H9 (cell line): Measurements from ENCODE around the gene ADAM17. TPM values are rescaled to one million over a fixed set of nuclear protein-coding genes. Genes with fewer than 3 reads are reported as not detected.

Experiments used
- DNase-seq: peaks from one replicate; pipeline ENCODE4 v3.0.0-alpha.2; 2017
- H2AFZ ChIP-seq: one replicate; pipeline ENCODE4 v1.6.1; 2013; ENCODE audit warnings: mild to moderate bottlenecking, low read length, control low read depth, moderate library complexity
- H2AK5ac ChIP-seq: 2 replicates; pipeline ENCODE4 v1.6.1; 2013; ENCODE audit warnings: low read length, control low read depth, mixed read lengths; ENCODE audit not compliant: insufficient read length
- H2BK120ac ChIP-seq: one replicate; pipeline ENCODE4 v1.6.1; 2013; ENCODE audit warnings: low read depth, mild to moderate bottlenecking, low read length, control low read depth, inconsistent platforms; ENCODE audit not compliant: poor library complexity, severe bottlenecking
- H2BK12ac ChIP-seq: 2 replicates; pipeline ENCODE4 v1.6.1; 2013; ENCODE audit warnings: low read length, control low read depth, mixed read lengths, low read depth; ENCODE audit not compliant: insufficient read length
- H2BK15ac ChIP-seq: 2 replicates; pipeline ENCODE4 v1.6.1; 2013; ENCODE audit warnings: low read depth, low read length, control low read depth
- H2BK20ac ChIP-seq: one replicate; pipeline ENCODE4 v1.6.1; 2013; ENCODE audit warnings: low read depth, mild to moderate bottlenecking, low read length, control low read depth, inconsistent platforms; ENCODE audit not compliant: poor library complexity, severe bottlenecking
- H2BK5ac ChIP-seq: 2 replicates; pipeline ENCODE4 v1.6.1; 2013; ENCODE audit warnings: low read length, control low read depth, mixed read lengths; ENCODE audit not compliant: insufficient read length
- H3K14ac ChIP-seq: 2 replicates; pipeline ENCODE4 v1.6.1; 2013; ENCODE audit warnings: low read length, control low read depth; ENCODE audit not compliant: insufficient read depth
- H3K18ac ChIP-seq: 2 replicates; pipeline ENCODE4 v1.6.1; 2013; ENCODE audit warnings: low read depth, mild to moderate bottlenecking, mixed read lengths, low read length, control low read depth; ENCODE audit not compliant: insufficient read length
- H3K23ac ChIP-seq: 2 replicates; pipeline ENCODE4 v1.6.1; 2013; ENCODE audit warnings: low read length, control low read depth, mixed read lengths, low read depth; ENCODE audit not compliant: insufficient read length
- H3K23me2 ChIP-seq: 2 replicates; pipeline ENCODE4 v1.6.1; 2013; ENCODE audit warnings: low read depth, mild to moderate bottlenecking, mixed read lengths, low read length, control low read depth; ENCODE audit not compliant: insufficient read length, poor library complexity, severe bottlenecking
- H3K27ac ChIP-seq: 2 replicates; pipeline ENCODE4 v1.5.1; 2013; ENCODE audit warnings: low read length, control low read depth, mixed read lengths, low read depth; ENCODE audit not compliant: insufficient read length
- H3K27me3 ChIP-seq: 2 replicates; pipeline ENCODE4 v1.6.1; 2013; ENCODE audit warnings: low read length, control low read depth, inconsistent platforms; ENCODE audit not compliant: insufficient read depth
- H3K4ac ChIP-seq: 2 replicates; pipeline ENCODE4 v1.6.1; 2013; ENCODE audit warnings: low read depth, mild to moderate bottlenecking, control low read depth, inconsistent platforms, low read length, moderate library complexity
- H3K4me1 ChIP-seq: 2 replicates; pipeline ENCODE4 v1.6.1; 2013; ENCODE audit warnings: low read length, control low read depth, inconsistent platforms; ENCODE audit not compliant: insufficient read depth
- H3K4me2 ChIP-seq: 2 replicates; pipeline ENCODE4 v1.6.1; 2013; ENCODE audit warnings: low read length, control low read depth, mixed read lengths; ENCODE audit not compliant: insufficient read length, insufficient read depth
- H3K56ac ChIP-seq: 2 replicates; pipeline ENCODE4 v1.6.1; 2013; ENCODE audit warnings: low read depth, mild to moderate bottlenecking, mixed read lengths, low read length, control low read depth; ENCODE audit not compliant: insufficient read length
- H3K79me1 ChIP-seq: 2 replicates; pipeline ENCODE4 v1.6.1; 2013; ENCODE audit warnings: low read depth, mild to moderate bottlenecking, moderate library complexity, low read length, control low read depth, inconsistent platforms; ENCODE audit not compliant: insufficient read depth, poor library complexity, severe bottlenecking
- H3K79me2 ChIP-seq: 2 replicates; pipeline ENCODE4 v1.6.1; 2013; ENCODE audit warnings: low read length, control low read depth, inconsistent platforms; ENCODE audit not compliant: insufficient read depth
- H3K9ac ChIP-seq: 2 replicates; pipeline ENCODE4 v1.6.1; 2013; ENCODE audit warnings: low read length, control low read depth, mixed read lengths; ENCODE audit not compliant: insufficient read length; ENCODE audit errors: extremely low read depth
- H3K9me3 ChIP-seq: one replicate; pipeline ENCODE4 v1.6.1; 2013; ENCODE audit warnings: low read depth, low read length, inconsistent platforms; ENCODE audit not compliant: control insufficient read depth
- H3T11ph ChIP-seq: one replicate; pipeline ENCODE4 v1.6.1; 2013; ENCODE audit warnings: mild to moderate bottlenecking, low read length, control low read depth, inconsistent platforms
- H4K20me1 ChIP-seq: one replicate; pipeline ENCODE4 v1.6.1; 2013; ENCODE audit not compliant: control insufficient read depth, insufficient read length, insufficient read depth
- H4K5ac ChIP-seq: 2 replicates; pipeline ENCODE4 v1.6.1; 2013; ENCODE audit warnings: low read depth, mild to moderate bottlenecking, mixed read lengths, low read length, control low read depth; ENCODE audit not compliant: insufficient read length
- H4K8ac ChIP-seq: replicated peaks from 2 replicates; pipeline ENCODE4 v1.6.1; 2013; ENCODE audit warnings: low read length, control low read depth, mixed read lengths, low read depth; ENCODE audit not compliant: insufficient read length
- H4K91ac ChIP-seq: 2 replicates; pipeline ENCODE4 v1.6.1; 2013; ENCODE audit warnings: low read depth, mild to moderate bottlenecking, moderate library complexity, mixed read lengths, low read length, control low read depth; ENCODE audit not compliant: insufficient read length
- H3K27ac Mint-ChIP-seq, 3 experiments: 2 replicates in 2 of 3; 3 replicates in 1 of 3; pipeline ENCODE4 v1.8.0; 2020 to 2021; ENCODE audit warnings: mixed read lengths in 3 of 3, mild to moderate bottlenecking in 1 of 3, moderate library complexity in 1 of 3
- H3K27me3 Mint-ChIP-seq: 2 replicates; pipeline ENCODE4 v1.8.0; 2021; ENCODE audit warnings: low read depth, mild to moderate bottlenecking, moderate library complexity, mixed read lengths
- H3K36me3 Mint-ChIP-seq, 3 experiments: 2 replicates in 2 of 3; 3 replicates in 1 of 3; pipeline ENCODE4 v1.8.0; 2020 to 2021; ENCODE audit warnings: low read depth in 3 of 3, mixed read lengths in 3 of 3; ENCODE audit not compliant: insufficient read depth in 1 of 3
- H3K4me1 Mint-ChIP-seq, 2 experiments: 2 replicates each; pipeline ENCODE4 v1.8.0; 2020; ENCODE audit warnings: mixed read lengths in 2 of 2
- H3K4me3 Mint-ChIP-seq, 2 experiments: 2 replicates in 1 of 2; 3 replicates in 1 of 2; pipeline ENCODE4 v1.8.0; 2020 to 2021; ENCODE audit warnings: mild to moderate bottlenecking in 2 of 2, mixed read lengths in 2 of 2, moderate library complexity in 1 of 2
- H3K9me3 Mint-ChIP-seq, 2 experiments: 2 replicates in 1 of 2; 3 replicates in 1 of 2; pipeline ENCODE4 v1.8.0; 2020; ENCODE audit warnings: mild to moderate bottlenecking in 2 of 2, mixed read lengths in 2 of 2, moderate library complexity in 1 of 2
- WGBS: extraction: QIAGEN DNeasy Blood & Tissue Kit; methylation state at CpG from one replicate; pipeline ENCODE4 v1.1.7; 2013; ENCODE audit warnings: missing lambda C conversion rate, low lambda C conversion rate, mixed read lengths; ENCODE audit not compliant: insufficient read length; ENCODE audit errors: extremely low coverage; 5-methylcytosine and 5-hydroxymethylcytosine counted together
- total RNA-seq: library from RNA; stranded (reverse); gene quantifications from 2 replicates; pipeline ENCODE4 v1.2.1, GENCODE V29; 2021
- TF ChIP-seq, protein P1 (sequence below): fragments of 200-600 bp; sonication (generic); conservative IDR thresholded peaks from 3 replicates; pipeline ENCODE4 v1.8.0; 2021; ENCODE audit warnings: antibody characterized with exemption, mild to moderate bottlenecking

Gene ADAM17
- total RNA-seq, 1 experiment from 2014 or later, result 26.3 TPM

DNA sequence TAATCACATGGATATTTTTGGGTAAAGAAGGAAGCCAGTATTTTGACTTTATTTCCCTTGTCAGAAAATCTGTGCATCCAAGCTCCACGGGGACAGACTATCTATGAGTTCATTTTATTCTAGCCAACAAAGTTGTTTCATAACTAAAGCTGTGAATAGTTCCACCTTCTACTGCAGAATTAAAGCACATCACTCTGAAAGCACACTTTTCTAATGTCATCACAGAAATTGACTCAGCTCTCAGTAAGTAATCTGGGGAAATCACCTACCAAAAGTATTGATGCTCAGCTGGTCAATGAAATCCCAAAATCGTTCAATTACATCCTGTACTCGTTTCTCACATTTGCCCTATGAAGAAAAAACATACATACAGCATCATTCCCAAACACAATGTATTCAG is 62.2 kb downstream of the ADAM17 start:
- H3K79me2 ChIP-seq, result no peaks in the 10 kb centered on the region
- H3K79me1 ChIP-seq, result no peaks in the 10 kb centered on the region
- no peak overlapping the region for H3T11ph ChIP-seq
- H3K27ac ChIP-seq, result no peak overlapping the region
- no peak overlapping the region for H4K5ac ChIP-seq
- H3K4me2 ChIP-seq, result no peak overlapping the region
- no peak overlapping the region for H2BK120ac ChIP-seq
- H3K23ac ChIP-seq, result no peak overlapping the region
- no peaks in the 10 kb centered on the region for H4K20me1 ChIP-seq
- no peak for DNase-seq
- Mint-ChIP-seq H3K27me3 (no peaks in the 10 kb centered on the region), H3K27ac (no peak overlapping the region), H3K4me1 (no peaks in the 10 kb centered on the region; a peak in 1 of 4 replicates), H3K36me3 (peaks cover 18 to 71% (median 68%) of the 10 kb centered on the region in 3 experiments), H3K4me3 (no peak overlapping the region), H3K9me3 (no peaks in the 10 kb centered on the region)
- H3K27me3 ChIP-seq, result no peaks in the 10 kb centered on the region
- H3K4me1 ChIP-seq, result no peaks in the 10 kb centered on the region
- no peak overlapping the region for H2BK5ac ChIP-seq
- H4K8ac ChIP-seq, result no peak overlapping the region
- no peak overlapping the region for H2BK20ac ChIP-seq
- H3K9ac ChIP-seq, result no peak overlapping the region
- TF ChIP-seq, protein P1, sequence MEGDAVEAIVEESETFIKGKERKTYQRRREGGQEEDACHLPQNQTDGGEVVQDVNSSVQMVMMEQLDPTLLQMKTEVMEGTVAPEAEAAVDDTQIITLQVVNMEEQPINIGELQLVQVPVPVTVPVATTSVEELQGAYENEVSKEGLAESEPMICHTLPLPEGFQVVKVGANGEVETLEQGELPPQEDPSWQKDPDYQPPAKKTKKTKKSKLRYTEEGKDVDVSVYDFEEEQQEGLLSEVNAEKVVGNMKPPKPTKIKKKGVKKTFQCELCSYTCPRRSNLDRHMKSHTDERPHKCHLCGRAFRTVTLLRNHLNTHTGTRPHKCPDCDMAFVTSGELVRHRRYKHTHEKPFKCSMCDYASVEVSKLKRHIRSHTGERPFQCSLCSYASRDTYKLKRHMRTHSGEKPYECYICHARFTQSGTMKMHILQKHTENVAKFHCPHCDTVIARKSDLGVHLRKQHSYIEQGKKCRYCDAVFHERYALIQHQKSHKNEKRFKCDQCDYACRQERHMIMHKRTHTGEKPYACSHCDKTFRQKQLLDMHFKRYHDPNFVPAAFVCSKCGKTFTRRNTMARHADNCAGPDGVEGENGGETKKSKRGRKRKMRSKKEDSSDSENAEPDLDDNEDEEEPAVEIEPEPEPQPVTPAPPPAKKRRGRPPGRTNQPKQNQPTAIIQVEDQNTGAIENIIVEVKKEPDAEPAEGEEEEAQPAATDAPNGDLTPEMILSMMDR, result no peak
- no peak overlapping the region for H2BK12ac ChIP-seq
- no CpG with 5 or more reads among the region's 3 CpGs for WGBS
- H3K4ac ChIP-seq, result no peak overlapping the region
- H3K14ac ChIP-seq, result no peak overlapping the region
- H3K18ac ChIP-seq, result no peak overlapping the region
- no peak overlapping the region for H2BK15ac ChIP-seq
- H3K23me2 ChIP-seq, result no peaks in the 10 kb centered on the region
- no peak overlapping the region for H2AFZ ChIP-seq
- no peak overlapping the region for H4K91ac ChIP-seq
- no peak overlapping the region for H3K56ac ChIP-seq
- H3K9me3 ChIP-seq, result no peaks in the 10 kb centered on the region
- H2AK5ac ChIP-seq, result no peak overlapping the region
